HUES48 (cell line): Measurements from ENCODE around the gene ZFP1.
A peak's percentile ranks its signal among the peaks of the same experiment; 100 is the strongest.

Source experiments
- H3K27ac ChIP-seq: one replicate; pipeline ENCODE4 v1.7.0; 2013; ENCODE audit warnings: low read depth, low read length, inconsistent platforms
- H3K27me3 ChIP-seq: 2 replicates; pipeline ENCODE4 v1.6.1; 2013; ENCODE audit warnings: mild to moderate bottlenecking, low read length; ENCODE audit not compliant: control insufficient read depth, insufficient read depth
- H3K36me3 ChIP-seq: 2 replicates; pipeline ENCODE4 v1.6.1; 2013; ENCODE audit warnings: low read length; ENCODE audit not compliant: control insufficient read depth, insufficient read depth
- H3K4me1 ChIP-seq: 2 replicates; pipeline ENCODE4 v1.6.1; 2013; ENCODE audit warnings: mild to moderate bottlenecking, low read length; ENCODE audit not compliant: control insufficient read depth, insufficient read depth
- H3K4me3 ChIP-seq: 2 replicates; pipeline ENCODE4 v1.5.1; 2013; ENCODE audit warnings: mild to moderate bottlenecking, low read depth, low read length
- H3K9ac ChIP-seq: 2 replicates; pipeline ENCODE4 v1.6.1; 2013; ENCODE audit warnings: mild to moderate bottlenecking, low read depth, low read length, moderate library complexity
- H3K9me3 ChIP-seq: 2 replicates; pipeline ENCODE4 v1.6.1; 2013; ENCODE audit warnings: low read length; ENCODE audit not compliant: control insufficient read depth, insufficient read depth

The ZFP1 gene

GRCh38 chr16:75106351-75107274 lies 41.7 kb upstream of the ZFP1 start:
- no peak overlapping the region for H3K4me3 ChIP-seq
- H3K9ac ChIP-seq: no peak overlapping the region
- H3K36me3 ChIP-seq: peaks cover 7% of the 10 kb centered on the region; the same call in 1 of the 2 replicates
- peaks cover 30% of the 10 kb centered on the region for H3K4me1 ChIP-seq
- no peaks in the 10 kb centered on the region for H3K9me3 ChIP-seq
- H3K27me3 ChIP-seq: no peaks in the 10 kb centered on the region
- H3K27ac ChIP-seq: no peak overlapping the region

- H3K9me3 ChIP-seq: no peaks in the 10 kb centered on the region
- H3K27me3 ChIP-seq: no peaks in the 10 kb centered on the region
- H3K4me3 ChIP-seq: no peak overlapping the region
- peaks cover 34% of the 10 kb centered on the region for H3K4me1 ChIP-seq
- H3K36me3 ChIP-seq: peaks cover 7% of the 10 kb centered on the region; the same call in 1 of the 2 replicates
- no peak overlapping the region for H3K9ac ChIP-seq
- H3K27ac ChIP-seq: no peak overlapping the region
These were observed 40.8 kb upstream of the ZFP1 start for GRCh38 chr16:75107505-75107904.

GRCh38 chr16:75108792-75109731 lies 39.3 kb upstream of the ZFP1 start:
- 0 out of 2 replicates have a peak, but pooled peaks cover 7% of the 10 kb centered on the region for H3K36me3 ChIP-seq
- H3K9ac ChIP-seq: no peak overlapping the region
- H3K27me3 ChIP-seq: no peaks in the 10 kb centered on the region
- H3K4me1 ChIP-seq: peaks cover 42% of the 10 kb centered on the region
- H3K9me3 ChIP-seq: no peaks in the 10 kb centered on the region
- H3K4me3 ChIP-seq: no peak overlapping the region
- H3K27ac ChIP-seq: no peak overlapping the region

GRCh38 chr16:75109732-75110243 lies 38.5 kb upstream of the ZFP1 start:
- no peaks in the 10 kb centered on the region for H3K9me3 ChIP-seq

GRCh38 chr16:75110637-75111513 lies 37.4 kb upstream of the ZFP1 start:
- Histone ChIP-seq H3K27ac (peak overlapping the region; percentile 55), H3K4me3 (peak overlapping the region; percentile 25; the same call in 1 of the 2 replicates)

More at GRCh38 chr16:75109732-75110243, 38.5 kb upstream of the ZFP1 start:
- Histone ChIP-seq H3K27me3 (no peaks in the 10 kb centered on the region), H3K27ac (no peak overlapping the region), H3K4me3 (no peak overlapping the region), H3K36me3 (0 out of 2 replicates have a peak, but pooled peaks cover 4% of the 10 kb centered on the region), H3K4me1 (peaks cover 42% of the 10 kb centered on the region), H3K9ac (no peak overlapping the region)

GRCh38 chr16:75111514-75111940 lies 36.8 kb upstream of the ZFP1 start:
- H3K36me3 ChIP-seq: no peaks in the 10 kb centered on the region
- no peak overlapping the region for H3K9ac ChIP-seq
- H3K4me1 ChIP-seq: peaks cover 49% of the 10 kb centered on the region
- no peaks in the 10 kb centered on the region for H3K9me3 ChIP-seq
- H3K27ac ChIP-seq: no peak overlapping the region
- no peaks in the 10 kb centered on the region for H3K27me3 ChIP-seq
- H3K4me3 ChIP-seq: no peak overlapping the region

More at GRCh38 chr16:75110637-75111513, 37.4 kb upstream of the ZFP1 start:
- Histone ChIP-seq H3K4me1 (peaks cover 48% of the 10 kb centered on the region), H3K36me3 (no peaks in the 10 kb centered on the region), H3K27me3 (no peaks in the 10 kb centered on the region), H3K9me3 (no peaks in the 10 kb centered on the region), H3K9ac (no peak overlapping the region)

GRCh38 chr16:75111961-75112733 lies 36.2 kb upstream of the ZFP1 start:
- Histone ChIP-seq H3K27me3 (no peaks in the 10 kb centered on the region), H3K27ac (peak overlapping the region; percentile 33), H3K36me3 (no peaks in the 10 kb centered on the region), H3K4me1 (peaks cover 55% of the 10 kb centered on the region), H3K9me3 (no peaks in the 10 kb centered on the region), H3K9ac (no peak overlapping the region), H3K4me3 (no peak overlapping the region)

- Histone ChIP-seq H3K36me3 (no peaks in the 10 kb centered on the region), H3K27me3 (no peaks in the 10 kb centered on the region), H3K4me3 (no peak overlapping the region), H3K9ac (no peak overlapping the region), H3K9me3 (no peaks in the 10 kb centered on the region), H3K27ac (peak overlapping the region; percentile 33), H3K4me1 (peaks cover 55% of the 10 kb centered on the region)
These were observed 35.4 kb upstream of the ZFP1 start for GRCh38 chr16:75112734-75113491.

- H3K9me3 ChIP-seq: no peaks in the 10 kb centered on the region
- no peak overlapping the region for H3K4me3 ChIP-seq
- no peaks in the 10 kb centered on the region for H3K36me3 ChIP-seq
- no peak overlapping the region for H3K27ac ChIP-seq
- peaks cover 59% of the 10 kb centered on the region for H3K4me1 ChIP-seq
- H3K27me3 ChIP-seq: no peaks in the 10 kb centered on the region
- no peak overlapping the region for H3K9ac ChIP-seq
These were observed 34.7 kb upstream of the ZFP1 start for GRCh38 chr16:75113541-75114121.
